Fibroblast of villous mesenchyme (primary cell): ENCODE results near the gene METTL22. TPM values are rescaled to one million over a fixed set of nuclear protein-coding genes. Genes with fewer than 3 reads are reported as not detected.

ENCODE experiments used
- DNase-seq: peaks from one replicate; pipeline ENCODE4 v3.0.0-alpha.2; 2010; ENCODE audit warnings: low read depth
- H3K4me3 ChIP-seq: 2 replicates; pipeline ENCODE4 v1.5.1; 2011; ENCODE audit warnings: low read depth, mild to moderate bottlenecking, low read length
- total RNA-seq: library from RNA; depleted of rRNA; stranded (reverse); fragments of >200 nt; gene quantifications from 2 replicates; pipeline ENCODE4 v1.2.3, GENCODE V29; 2012
- TF ChIP-seq, protein P1 (sequence below): IDR thresholded peaks from 2 replicates; pipeline ENCODE4 v1.5.1; 2012; ENCODE audit warnings: low read depth, mild to moderate bottlenecking, low read length; ENCODE audit not compliant: insufficient read depth

Gene METTL22
- total RNA-seq, 1 donor, result 22.5 TPM

DNA sequence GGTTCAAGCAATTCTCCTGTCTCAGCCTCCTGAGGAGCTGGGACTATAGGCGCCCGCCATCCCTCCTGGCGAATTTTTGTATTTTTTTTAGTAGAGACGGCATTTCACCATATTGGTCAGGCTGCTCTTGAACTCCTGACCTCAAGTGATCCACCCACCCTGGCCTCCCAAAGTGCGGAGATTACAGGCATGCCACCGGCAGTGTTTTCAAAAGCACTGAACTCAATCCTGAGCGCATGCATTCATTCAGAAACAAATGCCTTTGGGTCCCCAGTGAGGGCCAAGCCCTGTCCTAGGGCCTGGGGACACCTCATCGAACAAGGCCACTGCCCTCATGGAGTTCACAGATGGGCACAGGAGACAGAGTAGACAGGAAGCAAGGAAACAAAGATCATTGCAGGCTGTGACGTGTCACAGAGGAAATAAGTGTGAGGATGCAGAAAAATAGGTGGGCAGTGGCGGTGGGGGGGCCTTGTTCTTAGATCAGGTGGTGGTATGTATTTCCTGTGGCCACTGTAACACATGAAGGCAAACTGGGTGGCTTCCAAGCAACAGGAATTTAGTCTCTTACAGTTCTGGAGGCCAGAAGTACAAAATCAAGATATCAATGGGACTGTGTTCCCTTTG lies 43.7 kb upstream of the METTL22 start:
- DNase-seq, result no peak
- no peak overlapping the region for H3K4me3 ChIP-seq
- TF ChIP-seq, protein P1, sequence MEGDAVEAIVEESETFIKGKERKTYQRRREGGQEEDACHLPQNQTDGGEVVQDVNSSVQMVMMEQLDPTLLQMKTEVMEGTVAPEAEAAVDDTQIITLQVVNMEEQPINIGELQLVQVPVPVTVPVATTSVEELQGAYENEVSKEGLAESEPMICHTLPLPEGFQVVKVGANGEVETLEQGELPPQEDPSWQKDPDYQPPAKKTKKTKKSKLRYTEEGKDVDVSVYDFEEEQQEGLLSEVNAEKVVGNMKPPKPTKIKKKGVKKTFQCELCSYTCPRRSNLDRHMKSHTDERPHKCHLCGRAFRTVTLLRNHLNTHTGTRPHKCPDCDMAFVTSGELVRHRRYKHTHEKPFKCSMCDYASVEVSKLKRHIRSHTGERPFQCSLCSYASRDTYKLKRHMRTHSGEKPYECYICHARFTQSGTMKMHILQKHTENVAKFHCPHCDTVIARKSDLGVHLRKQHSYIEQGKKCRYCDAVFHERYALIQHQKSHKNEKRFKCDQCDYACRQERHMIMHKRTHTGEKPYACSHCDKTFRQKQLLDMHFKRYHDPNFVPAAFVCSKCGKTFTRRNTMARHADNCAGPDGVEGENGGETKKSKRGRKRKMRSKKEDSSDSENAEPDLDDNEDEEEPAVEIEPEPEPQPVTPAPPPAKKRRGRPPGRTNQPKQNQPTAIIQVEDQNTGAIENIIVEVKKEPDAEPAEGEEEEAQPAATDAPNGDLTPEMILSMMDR, result no peak

DNA sequence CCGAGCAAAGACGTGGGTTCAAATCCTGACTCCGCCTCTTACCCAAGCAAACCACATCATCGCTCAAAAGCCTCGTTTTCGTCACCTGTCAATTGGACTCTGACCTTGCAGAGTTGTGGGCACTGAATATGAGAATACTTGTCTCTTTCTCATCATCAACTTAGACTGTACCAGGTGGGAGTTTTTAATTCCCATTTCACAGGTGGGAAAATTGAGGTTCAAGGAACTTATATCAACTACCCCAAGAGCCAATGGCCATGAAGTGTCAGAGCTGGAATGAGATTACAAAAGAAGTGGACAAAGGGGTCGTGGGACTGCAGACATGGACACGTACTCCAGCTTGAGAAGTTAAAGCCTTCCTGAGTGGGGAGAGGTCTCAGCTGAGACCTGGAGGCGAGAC lies 41.9 kb upstream of the METTL22 start:
- TF ChIP-seq, protein P1, result no peak
- no peak for DNase-seq
- no peak overlapping the region for H3K4me3 ChIP-seq

DNA sequence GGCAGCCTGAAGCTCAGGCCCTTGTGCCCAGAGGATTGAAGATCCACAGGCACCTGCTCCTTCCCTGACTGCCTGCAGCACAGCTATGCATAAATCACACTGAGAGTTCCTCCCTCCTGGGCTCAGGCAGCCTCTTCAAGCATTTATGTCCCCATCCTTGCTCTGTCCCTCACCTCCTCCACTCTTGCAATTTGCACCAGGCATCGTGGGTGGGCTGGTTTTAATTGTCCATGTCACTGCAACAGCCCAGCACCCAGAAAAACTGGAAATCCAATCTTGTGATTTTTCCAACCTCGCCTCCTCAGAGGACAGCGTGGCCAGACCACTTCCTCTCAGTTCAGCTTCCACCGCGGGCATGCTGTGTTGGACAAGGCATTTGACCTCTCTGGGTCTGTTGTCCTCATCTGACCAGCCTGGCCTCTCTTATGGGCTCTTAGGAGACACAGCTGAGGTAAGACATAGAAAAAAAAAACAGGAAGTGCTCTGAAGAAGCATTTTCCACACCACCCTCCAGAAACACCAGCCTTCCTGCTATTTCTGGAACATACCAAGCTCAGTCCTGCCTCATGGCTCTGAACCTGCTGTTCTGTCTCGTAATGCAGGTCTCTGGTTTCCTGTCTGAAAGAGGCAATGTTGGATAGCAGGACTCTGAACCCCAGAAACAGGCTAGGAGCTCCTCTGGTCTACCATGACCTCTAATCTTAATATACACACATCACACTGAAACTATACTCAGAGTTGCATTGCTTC lies 39.5 kb upstream of the METTL22 start:
- DNase-seq, result peak; percentile 5
- TF ChIP-seq, protein P1, result no peak
- no peak overlapping the region for H3K4me3 ChIP-seq

DNA sequence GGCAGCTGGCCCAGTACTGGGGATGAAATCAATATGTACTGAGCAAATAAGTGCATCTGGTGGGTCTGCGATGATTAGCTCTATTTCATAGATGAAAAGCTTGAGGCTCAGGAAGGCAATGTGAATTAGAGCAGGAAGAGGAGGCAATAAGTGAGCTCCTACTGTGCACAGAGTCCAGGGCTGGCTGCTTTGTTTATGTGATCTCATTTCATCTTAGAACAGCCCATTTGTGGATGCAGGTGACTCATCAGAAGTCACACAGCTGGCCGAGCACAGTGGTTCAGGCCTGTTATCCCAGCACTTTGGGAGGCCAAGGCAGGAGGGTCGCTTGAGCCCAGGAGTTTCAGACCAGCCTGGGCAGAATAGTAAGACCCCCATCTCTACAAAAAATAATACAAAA lies 38.3 kb upstream of the METTL22 start:
- TF ChIP-seq, protein P1, result no peak
- DNase-seq, result no peak
- no peak overlapping the region for H3K4me3 ChIP-seq

DNA sequence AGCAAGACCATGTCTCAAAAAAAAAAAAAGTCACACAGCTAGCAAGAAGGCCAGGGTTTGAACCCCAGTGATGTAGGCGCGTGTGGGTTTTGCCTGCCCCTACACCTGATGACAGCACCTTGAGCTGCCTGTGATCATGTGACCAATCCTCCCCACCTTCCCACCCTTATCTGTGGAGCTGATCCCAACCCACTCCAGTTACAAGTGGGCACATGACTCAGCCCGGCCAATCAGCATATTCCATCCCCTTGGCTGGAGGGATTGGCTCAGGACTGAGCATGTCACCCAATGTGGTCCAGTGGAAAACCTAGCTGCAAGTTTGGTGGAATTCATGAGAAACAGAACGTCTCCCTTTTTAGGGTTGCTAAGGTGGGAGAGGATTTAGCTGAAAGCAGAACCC lies 37.8 kb upstream of the METTL22 start:
- DNase-seq, result no peak
- no peak overlapping the region for H3K4me3 ChIP-seq
- TF ChIP-seq, protein P1, result no peak

DNA sequence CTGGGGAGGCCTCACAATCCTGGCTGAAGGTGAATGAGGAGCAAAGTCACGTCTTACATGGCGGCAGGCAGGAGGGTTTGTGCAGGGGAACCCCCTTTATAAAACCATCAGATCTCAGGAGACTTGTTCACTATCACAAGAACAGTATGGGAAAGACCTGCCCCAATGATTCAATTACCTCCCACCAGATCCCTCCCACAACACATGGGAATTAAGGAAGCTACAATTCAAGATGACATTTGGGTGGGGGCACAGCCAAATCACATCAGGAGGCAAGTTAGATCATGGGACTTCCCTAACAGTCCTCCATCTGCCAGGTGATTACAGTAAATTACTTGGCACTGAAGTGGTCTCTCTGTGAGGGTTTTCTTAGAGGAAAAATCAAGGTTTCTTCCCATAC lies 36.5 kb upstream of the METTL22 start:
- DNase-seq, result no peak
- no peak overlapping the region for H3K4me3 ChIP-seq
- TF ChIP-seq, protein P1, result no peak
